Adipose tissue (tissue), 3 donors: ENCODE results near the gene SOX5. TPM values are rescaled to one million over a fixed set of nuclear protein-coding genes. Genes with fewer than 3 reads are reported as not detected.
"Not testable (repeated sequence)": the region's sequence is repeated elsewhere in the genome, so short reads cannot be mapped to it uniquely, and the experiment has no call there.

Experiments
- H3K27ac ChIP-seq: one replicate; pipeline ENCODE4 v1.5.1; 2013; ENCODE audit warnings: low read depth, low read length
- WGBS, 3 donors: extraction: QIAGEN DNeasy Blood & Tissue Kit; methylation state at CpG; one replicate each; pipeline ENCODE4 v1.1.7; 2013; 5-methylcytosine and 5-hydroxymethylcytosine counted together
- polyA plus RNA-seq, 3 donors: library from polyadenylated mRNA; stranded (reverse); fragments of 200-250 nt; gene quantifications; one replicate each; pipeline ENCODE4 v1.2.3, GENCODE V29; 2013
- donor health status: healthy with polysubstance abuse.
- donor health status: Bipolar disorder and iron deficiency.
- donor health status: healthy.

SOX5 gene
- polyA plus RNA-seq, 3 donors, result 0.76 to 7.2 (median 6.6) TPM

GRCh38 chr12:23927907-23928306 lies 21.6 kb downstream of the SOX5 start:
- no peak overlapping the region for H3K27ac ChIP-seq
- WGBS, 3 donors, result 86 to 89% (median 87%) methylated on average over 3 of the region's 3 CpGs

GRCh38 chr12:23921099-23921856 lies 28.2 kb downstream of the SOX5 start:
- H3K27ac ChIP-seq, result no peak overlapping the region
- 70 to 78% (median 75%) methylated on average over 5 of the region's 5 CpGs for WGBS, 3 donors

DNA sequence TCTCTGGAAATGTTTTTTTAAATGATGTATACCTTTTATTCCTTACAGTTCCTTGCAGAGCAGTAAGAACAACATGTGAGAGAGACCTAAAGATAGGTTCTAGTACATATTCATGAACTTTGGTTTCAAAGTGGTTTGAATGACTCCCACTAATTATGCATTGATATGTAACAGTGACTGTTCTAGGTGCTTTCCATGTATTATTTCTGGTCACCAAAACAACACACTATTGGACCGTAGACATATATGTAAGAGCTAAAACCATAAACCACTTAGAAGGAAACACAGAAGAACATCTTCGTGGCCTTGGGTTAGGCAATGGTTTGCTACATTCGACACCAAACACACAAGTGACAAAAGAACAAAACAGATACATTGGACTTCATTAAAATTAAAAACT lies 37.9 kb downstream of the SOX5 start:
- WGBS, 3 donors, result 91 to 94% (median 93%) methylated on average over 3 of the region's 3 CpGs
- H3K27ac ChIP-seq, result no peak overlapping the region

DNA sequence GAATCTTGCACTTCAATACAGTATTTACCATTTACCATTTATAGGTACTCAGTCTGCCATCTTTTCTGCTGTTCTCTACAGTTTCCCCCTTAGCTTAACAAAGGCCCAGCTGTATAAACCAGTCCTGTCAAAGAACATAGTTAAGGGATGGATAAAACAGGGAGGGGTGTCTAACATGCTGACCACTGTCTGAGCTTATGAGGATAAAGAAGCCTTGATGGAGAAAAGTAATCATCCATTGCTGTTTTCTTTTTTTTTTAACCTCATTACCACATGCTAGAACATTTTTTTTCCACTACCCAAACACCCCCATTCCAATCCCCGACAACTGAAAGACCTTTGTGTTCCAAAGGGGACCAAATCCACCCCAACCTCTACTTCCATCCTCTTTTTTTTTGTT lies 39.9 kb downstream of the SOX5 start:
- no peak overlapping the region for H3K27ac ChIP-seq
- 88 to 96% (median 93%) methylated on average over 1 of the region's 1 CpG for WGBS, 3 donors

DNA sequence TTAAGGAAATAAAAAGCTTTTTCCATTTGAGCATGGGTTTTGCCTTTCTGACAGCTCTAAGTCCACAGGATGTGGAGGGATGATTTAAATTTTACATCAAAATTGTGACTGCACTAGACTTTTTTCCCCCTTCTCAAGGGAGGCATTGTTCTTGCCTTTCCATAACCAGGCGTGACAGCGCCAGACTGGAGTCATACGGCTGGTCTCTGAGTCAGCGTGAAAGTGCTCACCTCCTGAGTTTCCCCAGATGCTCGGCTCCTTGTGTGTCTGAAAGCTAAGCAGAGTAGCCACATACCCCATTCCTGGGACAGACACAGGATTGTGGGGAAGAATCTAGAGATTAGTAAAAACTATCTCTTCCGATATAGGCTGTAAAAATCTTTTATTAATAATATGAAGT lies 43.1 kb downstream of the SOX5 start:
- no peak overlapping the region for H3K27ac ChIP-seq
- 69 to 73% (median 71%) methylated on average over 6 of the region's 6 CpGs for WGBS, 3 donors

DNA sequence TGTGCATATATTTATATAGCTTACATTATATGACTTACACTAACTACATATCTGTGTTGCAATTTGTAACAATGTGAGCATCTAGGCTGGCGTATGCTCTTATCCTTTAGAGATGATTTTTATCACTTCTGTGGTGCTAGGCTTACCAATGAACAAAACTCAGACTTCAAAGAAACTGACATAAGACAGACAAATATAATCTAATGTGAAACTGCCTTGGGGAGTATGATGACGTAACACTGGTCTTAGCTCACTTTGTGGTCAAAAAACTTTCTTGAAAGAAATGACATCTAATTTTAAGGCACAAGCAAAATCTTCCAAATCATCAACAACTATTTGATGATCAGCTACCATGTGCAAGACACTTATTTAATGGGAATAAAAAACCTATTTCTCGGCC lies 50.0 kb downstream of the SOX5 start:
- H3K27ac ChIP-seq, result no peak overlapping the region
- WGBS, 3 donors, result 86 to 92% (median 86%) methylated on average over 3 of the region's 3 CpGs

GRCh38 chr12:23898121-23898520 lies 51.3 kb downstream of the SOX5 start:
- no peak overlapping the region for H3K27ac ChIP-seq
- 49 to 75% (median 75%) methylated on average over 1 of the region's 1 CpG for WGBS, 3 donors

- WGBS, 3 donors, result 50 to 68% (median 52%) methylated on average over 5 of the region's 5 CpGs
- H3K27ac ChIP-seq, result no peak overlapping the region
These were observed 53.7 kb downstream of the SOX5 start for GRCh38 chr12:23895792-23896218.

- no peak overlapping the region for H3K27ac ChIP-seq
- 76 to 91% (median 90%) methylated on average over 1 of the region's 1 CpG for WGBS, 3 donors
These were observed 55.9 kb downstream of the SOX5 start for GRCh38 chr12:23893611-23894010.

DNA sequence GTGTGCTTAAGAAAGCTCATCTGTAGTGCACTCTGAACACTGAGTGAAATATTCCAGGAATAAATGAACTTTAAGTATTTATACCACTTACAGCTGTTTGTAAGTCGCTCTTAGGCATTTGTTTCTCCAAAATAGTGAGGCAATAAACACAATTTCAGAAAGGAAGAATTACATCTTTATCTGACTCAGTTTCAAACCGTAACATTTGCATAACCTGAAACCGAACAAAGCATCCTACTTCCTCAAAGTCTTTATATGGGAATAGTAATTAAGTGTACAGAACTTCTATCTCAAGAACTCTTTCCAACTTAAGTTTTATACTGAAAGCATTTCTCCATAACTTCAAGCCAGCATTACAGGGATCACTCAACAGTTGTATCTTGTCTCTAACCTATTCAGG lies 58.4 kb downstream of the SOX5 start:
- WGBS, 3 donors, result 92 to 93% (median 93%) methylated on average over 3 of the region's 3 CpGs
- no peak overlapping the region for H3K27ac ChIP-seq

GRCh38 chr12:23889069-23889440 lies 60.4 kb downstream of the SOX5 start:
- no peak overlapping the region for H3K27ac ChIP-seq
- 75 to 83% (median 82%) methylated on average over 4 of the region's 4 CpGs for WGBS, 3 donors

DNA sequence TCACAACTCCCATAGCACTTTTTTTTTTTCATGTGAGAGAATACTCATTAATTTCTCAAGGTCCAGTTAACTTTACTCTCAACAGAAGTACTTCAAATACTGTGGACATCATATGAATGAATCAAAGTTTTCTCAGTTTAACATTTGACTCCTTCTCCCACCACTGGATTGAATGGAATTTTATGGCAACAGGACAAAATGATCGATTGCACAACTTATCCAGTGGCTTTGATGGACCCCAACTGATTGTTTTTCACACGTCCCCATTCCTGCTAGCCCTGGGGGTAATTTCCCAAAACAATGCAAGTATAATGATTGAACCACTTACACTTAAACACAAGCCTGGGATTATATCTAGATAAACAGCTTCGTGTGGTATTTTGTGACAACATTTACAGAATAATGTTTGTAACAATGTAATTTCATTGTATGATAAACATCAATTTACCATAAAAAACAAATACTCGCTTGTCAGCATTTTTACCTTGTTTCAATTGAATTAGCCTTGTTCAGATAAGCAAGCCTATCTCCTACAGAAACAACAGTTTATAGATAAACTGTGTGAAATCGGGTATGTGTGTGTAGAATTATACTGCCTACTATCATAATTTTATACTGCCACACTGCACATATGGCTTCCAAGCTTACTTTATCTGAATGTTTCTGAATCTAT lies 60.9 kb downstream of the SOX5 start:
- 46 to 78% (median 77%) methylated on average over 5 of the region's 5 CpGs for WGBS, 3 donors

DNA sequence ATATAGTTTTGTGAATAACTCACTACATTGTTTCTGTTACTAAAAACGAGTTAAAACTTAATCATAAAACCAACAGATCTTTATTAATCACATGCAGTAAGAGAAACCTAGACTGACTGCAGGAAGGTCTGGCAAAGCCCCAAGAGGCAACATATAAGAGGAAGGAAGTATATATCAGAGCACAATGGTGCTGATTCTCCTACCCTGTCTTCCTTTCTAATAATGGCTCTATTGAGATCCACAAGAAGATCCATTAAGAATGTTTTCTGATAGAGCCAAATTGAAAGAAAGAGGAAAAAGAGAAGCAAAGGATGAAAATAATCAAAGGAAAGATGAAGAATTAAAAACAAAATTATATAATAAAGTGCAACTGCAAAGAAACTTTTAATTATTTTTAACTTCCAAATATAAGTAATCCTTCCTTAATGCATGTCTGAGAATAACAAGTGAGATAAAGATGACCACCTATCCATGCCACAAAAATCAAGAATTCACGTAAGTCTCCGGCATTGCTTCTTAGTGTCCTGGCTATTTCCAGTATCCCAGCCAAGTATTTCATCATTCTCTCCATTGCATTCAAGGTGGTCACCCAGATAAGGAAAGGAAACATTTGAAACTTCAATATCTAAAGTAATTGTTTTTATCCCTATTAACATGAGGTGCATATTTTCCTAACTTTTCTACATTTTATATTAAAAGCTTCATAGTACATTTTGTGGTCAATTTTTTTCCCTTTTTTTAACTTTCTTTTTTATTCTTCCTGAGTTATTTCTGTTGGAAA lies 62.2 kb downstream of the SOX5 start:
- WGBS, 3 donors, result 54 to 62% (median 57%) methylated on average over 3 of the region's 3 CpGs
- H3K27ac ChIP-seq, result no peak overlapping the region

More for the DNA sequence above, 60.9 kb downstream of the SOX5 start:
- H3K27ac ChIP-seq, result no peak overlapping the region

- H3K27ac ChIP-seq, result no peak overlapping the region
- 53 to 84% (median 81%) methylated on average over 2 of the region's 2 CpGs for WGBS, 3 donors
These were observed 64.1 kb downstream of the SOX5 start for GRCh38 chr12:23885394-23885793.

DNA sequence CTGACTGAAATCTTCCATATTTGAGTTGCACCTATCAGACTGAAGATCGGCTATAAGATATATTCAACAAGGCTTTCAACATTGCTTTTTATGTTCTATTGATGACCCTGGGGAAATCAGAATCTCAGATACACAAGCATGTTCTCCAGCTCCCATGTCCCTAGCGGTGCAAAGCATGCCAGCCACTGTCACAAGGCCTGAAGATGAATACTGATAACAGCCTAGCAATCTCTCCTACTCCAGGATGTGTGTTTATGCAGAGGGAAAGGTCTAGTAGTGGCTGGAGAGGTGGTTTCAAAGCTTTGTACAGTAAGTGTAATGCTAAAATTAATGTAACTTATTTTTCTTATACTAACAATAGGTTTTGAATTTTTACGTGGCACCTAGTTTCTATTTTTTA lies 64.6 kb downstream of the SOX5 start:
- H3K27ac ChIP-seq, result no peak overlapping the region
- WGBS, 3 donors, result 89 to 92% (median 91%) methylated on average over 3 of the region's 3 CpGs

DNA sequence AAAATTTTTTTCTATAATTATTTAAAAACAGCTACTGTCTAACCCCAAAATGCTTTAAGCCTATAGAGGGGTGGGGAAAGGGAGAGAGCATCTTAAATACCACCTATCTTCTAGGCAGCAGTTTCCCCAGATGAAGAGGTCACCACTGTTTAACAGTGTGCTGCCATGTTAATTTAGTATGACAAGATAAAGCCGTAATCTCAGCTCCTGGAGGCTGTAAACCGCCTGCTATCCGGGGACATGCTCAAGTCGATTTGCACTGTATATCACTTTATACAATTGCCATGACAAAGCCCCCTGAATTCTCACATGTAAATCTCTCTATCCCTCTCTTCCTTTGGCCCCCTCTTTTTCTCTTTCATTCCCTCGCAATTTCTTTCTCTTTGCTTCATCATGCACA lies 68.5 kb downstream of the SOX5 start:
- no peak overlapping the region for H3K27ac ChIP-seq
- 78 to 83% (median 81%) methylated on average over 5 of the region's 5 CpGs for WGBS, 3 donors

- 82 to 91% (median 84%) methylated on average over 1 of the region's 1 CpG for WGBS, 3 donors
- H3K27ac ChIP-seq, result not testable (repeated sequence)
These were observed 72.9 kb downstream of the SOX5 start for GRCh38 chr12:23876618-23877017.

- H3K27ac ChIP-seq, result no peak overlapping the region
These were observed 81.7 kb downstream of the SOX5 start for GRCh38 chr12:23867794-23868193.

DNA sequence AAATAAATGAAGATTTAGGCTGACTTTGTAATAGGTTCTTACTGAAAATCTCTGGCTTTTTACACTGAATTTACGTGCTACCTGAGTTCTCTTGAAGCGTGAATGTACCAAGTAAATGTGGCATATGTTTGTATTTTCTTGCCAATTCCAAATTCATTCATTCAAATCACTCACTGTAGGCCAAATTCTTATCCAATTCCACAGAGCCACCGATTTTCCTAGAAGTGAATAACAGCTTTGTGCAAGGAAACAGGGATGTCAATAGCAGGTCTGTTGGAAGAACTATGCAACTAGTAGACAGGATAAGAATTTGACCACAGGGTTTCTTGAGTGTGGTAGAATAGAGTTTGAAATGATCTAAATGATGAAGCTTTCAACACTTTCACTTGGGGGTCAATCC lies 86.8 kb downstream of the SOX5 start:
- WGBS, 3 donors, result 84 to 89% (median 88%) methylated on average over 3 of the region's 3 CpGs
- H3K27ac ChIP-seq, result no peak overlapping the region
